ENCODE results near the gene SMAP2. TPM values are rescaled to one million over a fixed set of nuclear protein-coding genes. Genes with fewer than 3 reads are reported as not detected.

SMAP2 gene
- total and polyA plus RNA-seq, 10 of the 15 experiments (the other 5 are each of a cell fraction or from before 2014, with no cell fraction given), result 33.4 to 177 (median 105) TPM

DNA sequence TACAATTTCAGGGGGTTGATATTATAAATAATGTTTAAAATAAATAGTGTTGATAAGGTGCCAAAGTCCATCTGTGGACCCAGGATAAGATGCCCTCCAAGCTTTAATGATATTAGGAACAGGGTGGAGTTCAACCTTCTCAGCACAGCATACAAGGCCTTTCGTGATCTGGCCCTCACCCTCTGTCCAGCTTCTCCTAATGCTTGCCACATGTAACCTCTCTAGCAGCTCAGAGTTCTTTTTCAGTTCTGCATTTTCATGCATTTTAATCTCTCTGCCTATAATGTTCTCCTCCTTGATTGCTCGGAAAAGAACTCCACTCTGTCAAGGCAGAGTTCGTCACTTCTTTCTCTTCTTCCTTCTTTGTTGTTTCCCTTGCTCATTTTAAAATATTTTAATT, 21.4 kb upstream of the SMAP2 start:
- H3K27me3 ChIP-seq (replicated peaks in 1 of 2; ENCODE audit: control insufficient read depth in 2 of 2, insufficient read depth in 2 of 2, low read length in 1 of 2), result no peaks in the 10 kb centered on the region
- no peaks in the 10 kb centered on the region for H3K9me3 ChIP-seq (replicated peaks; ENCODE audit: control insufficient read depth, insufficient read depth, low read length)
- ChIA-PET POLR2A (interaction anchor here (0.6 to 1.7 kb wide), 5 partner anchors 10 to 199 kb away, joined by 3 to 5 read pairs (median 5); no protein-coding TSS in a partner anchor), RAD21 (ENCODE audit: unreplicated experiment) (interaction anchor here (0.9 to 2.5 kb wide), 10 partner anchors 10 to 52 kb away, joined by 3 to 8 read pairs (median 4); partner anchors contain the start of gene SMAP2), SMC1A (ENCODE audit: uncharacterized antibody, unreplicated experiment) (interaction anchor here (0.6 to 2.9 kb wide), 13 partner anchors 8 to 355 kb away, joined by 3 to 17 read pairs (median 4); partner anchors contain the start of gene SMAP2), CTCF (interaction anchor here (0.6 to 4.2 kb wide), 17 partner anchors 11 to 275 kb away, joined by 3 to 16 read pairs (median 4); partner anchors contain the start of gene ZMPSTE24)
- H3K4me1 ChIP-seq (ENCODE audit: control insufficient read depth, insufficient read depth, low read length), result peaks cover 13% of the 10 kb centered on the region
- no peak for DNase-seq (ENCODE audit: low read depth, low spot score)
- ATAC-seq, result peak; percentile 94
- no peaks in the 10 kb centered on the region for H4K20me1 ChIP-seq (ENCODE audit: control insufficient read depth, insufficient read depth)
- no peaks in the 10 kb centered on the region for H3K36me3 ChIP-seq (ENCODE audit: control insufficient read depth in 2 of 2, insufficient read depth in 2 of 2, low read length in 1 of 2)
- no peak for TF ChIP-seq IRF4 (IDR thresholded peaks at IDR 0.05; ENCODE audit: low read depth, low read length)
- 0 out of 3 replicates have a peak, but pooled peaks have one; percentile 38 for TF ChIP-seq POU2F2 (IDR thresholded peaks at IDR 0.05; ENCODE audit: borderline replicate concordance, low read depth, low read length)
- peak; percentile 89; the same call in 1 of the 2 replicates for TF ChIP-seq SPI1 (IDR thresholded peaks at IDR 0.05; ENCODE audit: borderline replicate concordance, insufficient read depth, low read depth, low read length)
- no peak for TF ChIP-seq FOXK2 (IDR thresholded peaks at IDR 0.05)
- H3K27ac ChIP-seq (ENCODE audit: control insufficient read depth, insufficient read depth), result no peak overlapping the region; the same call in 1 of the 2 replicates
- H3K9ac ChIP-seq (ENCODE audit: control insufficient read depth, insufficient read depth, low read length), result no peak overlapping the region
- 0 out of 2 replicates have a peak overlapping the region, but pooled peaks have one; percentile 17 for H3K4me2 ChIP-seq (ENCODE audit: control insufficient read depth, insufficient read depth)
- peak; percentile 66 for FAIRE-seq
- WGBS (ENCODE audit: insufficient coverage, insufficient replicate concordance, low lambda C conversion rate, missing lambda C conversion rate), result 41% methylated on average over 3 of the region's 3 CpGs
- intact Hi-C loops (cut with micrococcal nuclease; ENCODE audit: unreplicated experiment) (no loop called here), in situ Hi-C loops (cut with MboI) (no loop called here)
- no TSS peak for BruUV-seq (replicated peaks)
- H3K4me3 ChIP-seq, result no peak overlapping the region
- H2AFZ ChIP-seq (ENCODE audit: control insufficient read depth, low read depth, low read length), result no peak overlapping the region
- H3K79me2 ChIP-seq (ENCODE audit: control insufficient read depth, insufficient read depth, low read length), result no peaks in the 10 kb centered on the region

DNA sequence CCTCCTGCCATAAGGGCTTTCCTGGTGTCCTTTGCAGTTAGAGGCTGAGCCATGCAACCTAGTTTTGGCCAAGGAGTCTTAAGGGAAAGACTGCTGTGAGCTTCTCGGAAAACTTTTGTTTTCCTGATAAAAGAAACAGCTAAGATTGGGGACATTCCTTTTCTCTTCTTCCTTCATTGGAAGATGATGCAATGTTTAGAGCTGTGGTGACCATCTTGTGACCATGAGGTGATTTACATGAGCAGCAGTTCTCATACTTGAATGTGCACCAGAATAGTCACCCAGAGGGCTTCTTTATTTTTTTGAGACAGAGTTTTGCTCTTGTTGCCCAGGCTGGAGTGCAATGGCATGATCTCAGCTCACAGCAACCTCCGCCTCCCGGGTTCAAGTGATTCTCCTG, 20.4 kb upstream of the SMAP2 start:
- Histone ChIP-seq H3K4me3 (no peak overlapping the region), H3K4me2 (ENCODE audit: control insufficient read depth, insufficient read depth) (no peak overlapping the region), H3K9me3 (replicated peaks; ENCODE audit: control insufficient read depth, insufficient read depth, low read length) (no peaks in the 10 kb centered on the region; the same call in 2 of the 3 replicates), H3K4me1 (ENCODE audit: control insufficient read depth, insufficient read depth, low read length) (peaks cover 13% of the 10 kb centered on the region), H3K79me2 (ENCODE audit: control insufficient read depth, insufficient read depth, low read length) (no peaks in the 10 kb centered on the region), H3K27ac (ENCODE audit: control insufficient read depth, insufficient read depth) (no peak overlapping the region), H3K36me3 (ENCODE audit: control insufficient read depth in 2 of 2, insufficient read depth in 2 of 2, low read length in 1 of 2) (no peaks in the 10 kb centered on the region), H2AFZ (ENCODE audit: control insufficient read depth, low read depth, low read length) (no peak overlapping the region), H4K20me1 (ENCODE audit: control insufficient read depth, insufficient read depth) (no peaks in the 10 kb centered on the region), H3K27me3 (replicated peaks in 1 of 2; ENCODE audit: control insufficient read depth in 2 of 2, insufficient read depth in 2 of 2, low read length in 1 of 2) (no peaks in the 10 kb centered on the region), H3K9ac (ENCODE audit: control insufficient read depth, insufficient read depth, low read length) (no peak overlapping the region)
- ATAC-seq, result no peak
- no peak for DNase-seq (ENCODE audit: low read depth, low spot score)
- 97% methylated on average over 3 of the region's 3 CpGs for WGBS (ENCODE audit: insufficient coverage, insufficient replicate concordance, low lambda C conversion rate, missing lambda C conversion rate)
- intact Hi-C loops (cut with micrococcal nuclease; ENCODE audit: unreplicated experiment), result no loop called here
- ChIA-PET SMC1A (ENCODE audit: uncharacterized antibody, unreplicated experiment) (interaction anchor here (1.3 to 5.4 kb wide), 4 partner anchors 9 to 33 kb away, joined by 3 to 22 read pairs (median 8); partner anchors contain the start of gene SMAP2), CTCF (interaction anchor here (1.5 to 4.2 kb wide), 7 partner anchors 10 to 209 kb away, joined by 3 to 13 read pairs (median 11); no protein-coding TSS in a partner anchor), POLR2A (interaction anchor here (0.5 to 1.7 kb wide), 2 partner anchors 33 to 131 kb away, joined by 4 to 5 read pairs; no protein-coding TSS in a partner anchor), RAD21 (ENCODE audit: unreplicated experiment) (interaction anchor here (1.2 to 2.5 kb wide), 2 partner anchors 35 to 51 kb away, joined by 3 to 7 read pairs; no protein-coding TSS in a partner anchor)
- TF ChIP-seq BHLHE40 (IDR thresholded peaks at IDR 0.05; ENCODE audit: borderline replicate concordance in 1 of 2, low read depth in 2 of 2, low read length in 1 of 2), result no peak
- no peak for TF ChIP-seq JUND (IDR thresholded peaks at IDR 0.05; ENCODE audit: low read depth, low read length)
- in situ Hi-C loops (cut with MboI), result no loop called here
- no peak for FAIRE-seq
- BruUV-seq (replicated peaks), result no TSS peak

Measured in GM12878 (cell line).